Measurements from ENCODE around the gene INMT.

- TF ChIP-seq ZFP91 (CRISPR knock-in tag; IDR thresholded peaks at IDR 0.05; ENCODE audit: borderline replicate concordance) (no peak), CREM (IDR thresholded peaks at IDR 0.05) (no peak), CREM (CRISPR knock-in tag; IDR thresholded peaks at IDR 0.05) (no peak), ZNF343 (CRISPR knock-in tag; IDR thresholded peaks at IDR 0.05) (no peak), ZNF205 (CRISPR knock-in tag; IDR thresholded peaks at IDR 0.05) (no peak), SP1 (IDR thresholded peaks at IDR 0.05) (no peak), SP1 (CRISPR knock-in tag; IDR thresholded peaks at IDR 0.05) (no peak), SUZ12 (IDR thresholded peaks at IDR 0.05; ENCODE audit: low read depth, low read length) (no peak), SMYD3 (CRISPR knock-in tag; IDR thresholded peaks at IDR 0.05) (no peak)
Observed at GRCh38 chr7:30730097-30730496, 21.8 kb upstream of the INMT start.
